ENCODE measurements around the gene PGBD5.

Gene PGBD5

GRCh38 chr1:230299191-230300006 lies 126.7 kb downstream of the PGBD5 start:
- no peak for DNase-seq

DNA sequence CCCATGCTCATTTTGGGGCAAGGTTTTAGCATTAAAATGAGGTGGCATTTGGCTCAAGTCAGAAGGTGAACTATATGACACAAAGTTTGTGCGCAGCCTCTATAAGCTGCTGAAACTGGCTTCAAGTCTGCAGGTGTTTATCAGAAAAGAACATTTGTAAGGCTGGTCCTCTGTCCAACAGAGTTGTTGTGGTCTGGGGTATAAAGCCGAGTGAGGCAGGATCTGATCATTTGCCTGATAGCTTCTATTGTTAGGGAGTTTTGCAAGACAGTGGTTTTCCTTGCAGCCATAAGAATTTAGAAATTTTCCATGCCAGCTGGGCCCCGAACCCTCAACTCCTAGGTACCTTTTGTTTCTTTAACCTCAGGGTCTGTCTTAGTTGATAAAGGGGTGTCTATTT lies 130.8 kb downstream of the PGBD5 start:
- no peak for DNase-seq

- no peak for DNase-seq
Measured at GRCh38 chr1:230293390-230293700, 132.8 kb downstream of the PGBD5 start.

DNA sequence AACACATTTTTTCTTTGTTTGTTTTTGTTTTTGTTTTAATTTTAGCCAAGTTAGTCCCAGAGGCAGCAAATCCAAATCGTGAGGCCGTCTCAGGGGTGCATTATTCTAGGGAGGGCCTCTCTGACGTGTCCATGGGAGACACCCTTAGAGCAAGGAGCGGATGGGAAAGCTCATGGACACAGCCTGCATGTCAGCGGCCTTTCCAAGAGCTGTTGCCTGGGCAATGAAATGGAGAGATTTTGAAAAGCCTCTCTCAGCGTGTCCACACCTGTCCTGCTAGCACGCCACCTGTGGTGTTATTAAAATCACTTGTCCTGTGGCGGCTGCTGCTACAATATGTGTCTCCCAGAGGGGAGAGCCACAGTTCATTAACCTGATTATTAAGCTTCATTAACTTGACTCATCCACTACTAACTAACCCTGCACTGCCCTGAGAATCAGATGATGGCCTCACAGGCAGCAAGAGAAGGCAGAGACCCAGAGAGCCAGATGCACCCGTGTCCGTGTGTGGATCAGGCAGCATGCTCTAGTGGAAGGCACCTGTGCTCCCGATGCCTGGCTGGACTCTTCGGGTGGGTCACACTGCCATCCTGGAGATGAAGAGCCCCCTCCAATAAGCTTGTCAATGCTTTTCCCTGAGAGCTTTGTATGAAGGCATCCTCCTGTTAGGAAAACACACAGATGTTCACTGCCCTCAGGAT lies 133.3 kb downstream of the PGBD5 start:
- DNase-seq = no peak

DNA sequence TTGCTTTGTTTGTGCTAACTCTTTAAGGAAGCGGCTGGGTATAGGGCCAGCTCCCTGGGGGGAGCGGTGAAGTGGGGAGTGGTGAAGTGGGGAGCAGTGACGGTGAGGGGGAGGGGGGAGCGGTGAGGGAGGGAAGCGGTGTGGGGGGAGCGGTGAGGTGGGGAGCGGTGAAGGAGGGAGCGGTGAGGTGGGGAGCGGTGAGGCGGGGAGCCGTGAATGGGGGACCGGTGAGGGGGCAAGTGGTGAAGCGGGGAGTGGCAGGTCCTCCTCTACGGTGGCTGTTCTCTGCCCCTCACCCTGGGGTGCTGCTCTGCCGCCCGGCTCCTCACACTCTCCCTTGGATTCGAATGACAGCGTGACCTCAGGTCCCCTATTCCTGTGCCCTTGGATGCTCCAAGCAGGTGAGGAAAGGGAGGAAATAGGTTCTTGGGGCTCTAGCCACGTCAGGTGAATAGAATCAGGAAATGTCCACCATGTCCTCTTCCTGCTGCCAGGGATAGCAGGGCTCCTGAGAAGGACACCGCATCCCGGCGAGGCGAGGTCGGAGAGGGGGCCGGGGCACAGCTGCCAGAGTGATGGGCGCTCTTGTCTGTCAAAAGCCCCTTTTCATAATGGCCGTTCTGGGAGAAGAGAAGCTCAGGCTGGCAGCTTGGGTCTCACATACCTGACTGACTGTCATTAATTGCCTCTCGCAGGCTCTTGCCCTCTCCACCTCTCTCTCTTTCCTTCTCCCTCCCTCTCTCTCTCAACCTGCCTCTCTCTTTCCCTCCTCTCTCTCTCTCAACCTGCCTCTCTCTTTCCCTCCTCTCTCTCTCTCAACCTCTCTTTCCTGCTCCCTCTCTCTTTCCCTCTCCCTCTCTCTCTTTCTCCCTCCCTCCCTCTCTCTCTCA lies 134.2 kb downstream of the PGBD5 start:
- DNase-seq = no peak

GRCh38 chr1:230289350-230289644 lies 136.8 kb downstream of the PGBD5 start:
- no peak for DNase-seq

- DNase-seq = no peak
Measured at GRCh38 chr1:230288641-230289349, 137.3 kb downstream of the PGBD5 start.

GRCh38 chr1:230287674-230288315 lies 138.3 kb downstream of the PGBD5 start:
- no peak for DNase-seq

DNA sequence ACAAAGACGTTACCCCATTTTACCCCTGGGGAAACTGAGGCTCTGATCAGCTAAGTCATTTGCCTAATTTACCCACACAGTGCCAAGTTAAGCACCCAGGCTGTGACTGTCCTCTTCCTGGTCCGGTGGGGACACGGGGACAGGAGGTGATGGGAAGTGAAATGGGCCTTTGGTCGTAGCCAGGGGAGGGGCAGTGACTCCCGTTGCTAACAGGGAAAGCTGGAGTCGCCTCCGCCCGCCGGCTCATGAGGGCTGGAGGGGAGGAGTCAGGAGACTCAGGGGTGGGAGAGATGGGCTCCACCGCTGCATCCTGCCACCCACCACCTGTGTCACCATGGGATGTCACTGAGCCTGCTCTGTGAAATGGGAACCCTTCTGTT lies 139.3 kb downstream of the PGBD5 start:
- no peak for DNase-seq

DNA sequence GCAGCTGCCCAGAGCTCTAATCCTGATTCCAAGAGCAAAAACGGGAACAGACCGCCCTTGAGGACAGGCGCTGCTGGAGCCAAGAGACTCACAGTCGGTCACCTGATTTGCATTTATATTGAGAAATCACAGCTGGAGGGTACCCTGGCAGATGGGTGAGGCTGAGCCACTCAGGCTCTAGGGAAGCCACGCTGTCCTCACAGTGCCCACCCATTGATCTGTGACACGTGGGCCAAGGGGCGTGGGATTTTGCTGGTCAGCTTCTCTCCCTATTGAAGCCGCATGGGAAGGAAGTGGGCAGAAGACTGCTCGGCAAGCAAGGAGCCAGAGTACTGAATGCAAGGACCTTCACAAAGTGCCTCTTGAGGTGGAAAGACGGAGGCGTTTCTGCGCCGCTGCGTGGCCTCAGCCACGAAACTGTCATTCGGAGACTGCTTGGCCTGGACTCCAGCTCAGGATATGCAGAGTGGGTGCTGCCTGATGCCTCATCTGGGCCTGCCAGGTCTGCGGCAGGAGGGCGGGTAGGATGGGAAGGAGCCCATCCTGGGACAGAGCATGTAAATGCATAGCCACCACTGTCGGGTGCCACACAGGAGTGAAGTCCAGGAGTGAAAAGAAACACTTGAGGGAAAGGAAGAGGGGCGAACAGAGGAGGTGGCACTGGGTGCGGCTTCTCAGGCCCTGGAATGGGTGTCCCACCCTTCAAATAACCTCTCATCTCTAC lies 139.8 kb downstream of the PGBD5 start:
- no peak for DNase-seq

- DNase-seq = no peak
Measured at GRCh38 chr1:230285351-230285750, 140.8 kb downstream of the PGBD5 start.

- DNase-seq = no peak
Measured at GRCh38 chr1:230284891-230285290, 141.2 kb downstream of the PGBD5 start.

DNA sequence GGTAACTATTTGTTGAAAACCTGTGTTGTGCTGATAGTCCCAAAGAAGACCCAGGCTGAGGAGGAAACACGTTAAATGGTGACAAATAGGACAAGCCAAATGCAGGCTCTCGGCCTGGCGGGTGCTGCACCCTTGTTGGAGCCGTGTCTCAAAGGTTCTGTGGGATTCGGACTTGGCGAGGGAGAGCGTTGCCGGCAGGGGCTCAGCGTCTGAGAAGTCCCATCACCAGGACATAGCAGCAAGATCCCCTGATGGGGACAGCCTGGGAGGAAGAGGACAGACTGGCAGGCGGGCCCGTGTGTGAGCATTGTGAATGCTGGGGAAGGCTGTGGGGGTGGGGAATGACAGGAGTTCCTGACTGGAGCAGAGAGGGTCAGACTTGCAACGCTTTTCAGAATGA lies 142.5 kb downstream of the PGBD5 start:
- DNase-seq = no peak

DNA sequence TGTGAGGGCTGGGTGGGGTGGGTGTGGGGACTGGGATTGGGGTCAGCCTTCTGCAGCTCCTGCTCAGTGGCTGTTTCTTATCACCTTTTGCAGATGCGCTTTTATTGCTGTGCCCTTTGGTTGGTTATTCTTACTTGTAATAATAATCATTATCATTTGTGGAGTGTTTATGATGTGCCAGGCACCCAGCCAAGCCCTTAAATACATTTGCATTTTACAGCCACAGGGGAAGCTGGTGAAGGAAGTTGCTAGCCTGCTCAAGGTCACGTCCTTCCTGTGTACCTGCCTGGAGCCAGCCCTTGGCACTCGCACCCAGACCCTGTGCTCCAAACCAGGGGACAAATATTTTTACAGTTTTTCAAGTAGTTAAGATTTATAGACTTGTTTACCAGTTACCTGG lies 144.0 kb downstream of the PGBD5 start:
- DNase-seq = no peak

- DNase-seq = no peak
Measured at GRCh38 chr1:230281556-230281955, 144.6 kb downstream of the PGBD5 start.

DNA sequence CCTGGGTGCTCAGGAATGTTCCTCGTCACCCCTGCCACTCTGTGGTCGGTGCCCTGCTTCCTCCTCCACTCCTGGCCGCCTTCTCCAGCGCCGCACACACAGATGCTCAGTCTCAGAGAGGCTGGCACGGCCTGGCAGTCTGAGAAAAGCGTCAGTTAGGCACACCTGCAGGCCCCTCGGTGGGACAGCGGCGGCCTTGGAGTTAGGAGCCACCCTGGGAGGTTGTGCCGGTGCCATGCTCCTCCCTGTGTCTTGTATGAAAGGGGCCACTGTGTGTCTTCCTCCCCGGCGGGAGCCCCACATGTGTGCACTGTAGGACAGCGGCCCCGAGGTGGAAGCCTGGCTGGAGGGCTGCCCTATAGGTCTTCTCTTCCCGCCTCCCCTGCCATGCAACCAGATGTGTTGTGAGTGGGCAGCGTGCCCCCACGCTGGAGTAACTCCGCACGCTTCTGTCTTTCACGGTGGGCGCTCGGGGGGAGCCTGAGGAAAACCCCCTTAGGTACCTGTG lies 145.2 kb downstream of the PGBD5 start:
- DNase-seq = no peak

DNA sequence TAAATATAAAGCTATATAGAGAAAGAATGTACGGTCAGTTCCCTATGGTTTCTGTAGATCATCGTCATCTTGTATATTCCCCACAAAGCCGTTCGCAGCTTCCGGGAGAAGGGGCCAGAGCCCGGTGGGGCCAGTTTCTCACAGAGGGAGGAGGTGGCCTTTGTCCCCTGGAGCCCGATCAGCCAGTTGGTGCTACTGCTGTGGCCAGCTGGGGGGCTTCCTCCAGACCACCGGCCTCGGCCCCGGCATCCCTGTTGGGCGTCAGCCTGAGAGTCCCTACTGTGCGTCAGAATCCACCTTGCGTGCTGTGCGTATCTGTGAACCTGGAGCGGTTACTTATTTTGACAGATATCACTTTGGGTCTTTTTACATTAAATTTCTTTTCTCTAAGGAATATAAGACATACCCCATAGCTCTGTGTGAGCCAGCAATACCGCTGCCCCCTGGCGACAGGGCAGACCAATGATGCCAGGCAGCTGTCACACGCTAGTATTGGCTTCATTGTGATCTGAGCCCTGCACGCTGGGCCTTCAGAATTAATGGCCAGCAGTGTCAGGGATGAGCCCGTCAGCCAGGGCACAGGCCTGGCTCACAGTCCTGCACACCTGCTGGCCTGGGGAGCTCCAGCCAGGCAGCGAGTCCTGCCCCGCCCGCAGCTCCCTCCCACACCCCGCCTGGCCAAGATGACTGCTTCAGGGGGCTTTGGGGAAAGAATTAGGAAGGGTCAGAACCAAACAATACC lies 145.9 kb downstream of the PGBD5 start:
- no peak for DNase-seq

DNA sequence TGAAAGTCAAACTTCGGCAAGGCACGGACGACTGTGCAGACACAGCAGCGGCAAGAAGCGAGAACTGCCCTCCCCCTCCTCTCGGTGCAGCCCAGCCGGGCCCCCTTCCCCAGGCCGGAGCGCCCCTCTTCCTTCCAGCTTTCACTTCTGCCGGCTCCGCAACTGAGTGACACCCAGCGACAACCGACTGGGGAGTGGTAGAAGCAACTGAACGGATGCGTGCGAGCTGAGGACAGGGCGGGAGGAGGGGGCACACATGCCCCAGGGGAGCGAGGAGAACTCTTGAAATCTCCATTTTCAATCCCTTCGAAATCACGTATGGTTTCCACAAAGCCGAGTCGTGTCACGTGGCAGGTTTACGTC lies 146.6 kb downstream of the PGBD5 start:
- no peak for DNase-seq

DNA sequence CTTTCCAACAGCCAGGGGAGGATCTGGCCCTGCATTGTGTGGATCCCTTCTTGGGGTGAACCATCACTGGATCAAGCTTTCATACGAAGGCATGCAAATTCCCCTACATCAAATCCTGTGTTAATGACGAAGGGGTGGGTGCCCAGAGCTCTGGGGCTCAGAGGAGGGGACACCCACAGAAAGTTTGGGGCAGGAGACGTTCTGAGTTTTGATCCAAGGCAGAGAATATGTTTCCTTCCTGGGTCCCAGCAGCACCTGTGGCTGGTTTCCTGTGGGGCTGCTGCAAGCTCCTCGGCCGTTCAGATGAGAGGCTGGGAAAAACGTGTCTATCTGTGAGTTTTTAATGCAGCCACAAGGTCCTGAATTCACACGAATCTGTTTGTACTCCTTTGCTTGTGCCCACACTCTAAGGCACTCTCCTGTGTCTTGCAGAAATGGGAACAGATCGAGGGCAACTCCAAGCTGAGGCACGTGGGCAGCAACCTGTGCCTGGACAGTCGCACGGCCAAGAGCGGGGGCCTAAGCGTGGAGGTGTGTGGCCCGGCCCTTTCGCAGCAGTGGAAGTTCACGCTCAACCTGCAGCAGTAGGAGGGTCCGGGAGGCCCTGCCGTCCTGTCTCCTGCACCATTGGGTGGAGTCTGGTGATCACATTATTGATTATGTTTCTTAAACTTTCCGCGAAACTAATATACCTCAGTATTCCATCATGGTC lies 147.1 kb downstream of the PGBD5 start:
- no peak for DNase-seq

GRCh38 chr1:230278376-230278775 lies 147.8 kb downstream of the PGBD5 start:
- no peak for DNase-seq

Data from GDM1 (cell line).